Neutrophil (primary cell): ENCODE measurements around the gene ASMT.

Experiments
- H3K27ac ChIP-seq: fragments of 200-600 bp; sonication (generic); 2 replicates; pipeline ENCODE4 v1.5.1; 2016; ENCODE audit warnings: mild to moderate bottlenecking, moderate library complexity
- H3K27me3 ChIP-seq: fragments of 200-600 bp; sonication (generic); 2 replicates; pipeline ENCODE4 v1.6.0; 2016; ENCODE audit warnings: mild to moderate bottlenecking
- H3K36me3 ChIP-seq: fragments of 200-600 bp; sonication (generic); 2 replicates; pipeline ENCODE4 v1.5.1; 2017
- H3K4me1 ChIP-seq, 2 experiments: fragments of 200-600 bp in 1 of 2; sonication (generic) in 1 of 2; 1 replicate in 1 of 2; 2 replicates in 1 of 2; pipeline versions ENCODE4 v1.5.1 to v1.6.1; 2013 to 2016; ENCODE audit warnings: low read depth in 1 of 2, low read length in 1 of 2, mild to moderate bottlenecking in 1 of 2, moderate library complexity in 1 of 2; ENCODE audit not compliant: control insufficient read depth in 1 of 2, insufficient read depth in 1 of 2
- H3K4me3 ChIP-seq, 2 experiments: fragments of 200-600 bp in 1 of 2; sonication (generic) in 1 of 2; 1 replicate in 1 of 2; 2 replicates in 1 of 2; pipeline ENCODE4 v1.5.1; 2013 to 2016; ENCODE audit warnings: low read depth in 1 of 2, low read length in 1 of 2, mild to moderate bottlenecking in 1 of 2, moderate library complexity in 1 of 2
- H3K9me3 ChIP-seq: fragments of 200-600 bp; sonication (generic); 2 replicates; pipeline ENCODE4 v1.5.1; 2016
- CTCF ChIP-seq: fragments of 200-600 bp; sonication (generic); IDR thresholded peaks from 2 replicates; pipeline ENCODE4 v1.5.1; 2016; ENCODE audit warnings: antibody characterized with exemption

ASMT gene

GRCh38 chrX:1581132-1581531, 33.7 kb upstream of the ASMT start:
- H3K9me3 ChIP-seq: no peaks in the 10 kb centered on the region
- H3K36me3 ChIP-seq: no peaks in the 10 kb centered on the region
- peaks cover 0 to 3% of the 10 kb centered on the region in 2 experiments for H3K4me1 ChIP-seq
- no peaks in the 10 kb centered on the region for H3K27me3 ChIP-seq
- H3K4me3 ChIP-seq: no peak overlapping the region
- TF ChIP-seq CTCF: peak; percentile 90
- H3K27ac ChIP-seq: no peak overlapping the region

- Histone ChIP-seq H3K27ac (no peak overlapping the region), H3K36me3 (no peaks in the 10 kb centered on the region)
Measured at GRCh38 chrX:1582686-1583437, 32.0 kb upstream of the ASMT start.

GRCh38 chrX:1584237-1585011, 30.4 kb upstream of the ASMT start:
- Histone ChIP-seq H3K4me3 (no peak overlapping the region), H3K27ac (no peak overlapping the region), H3K9me3 (no peaks in the 10 kb centered on the region), H3K27me3 (no peaks in the 10 kb centered on the region), H3K36me3 (no peaks in the 10 kb centered on the region), H3K4me1 (peaks cover 0 to 3% of the 10 kb centered on the region in 2 experiments)
- TF ChIP-seq CTCF: no peak

More at GRCh38 chrX:1582686-1583437, 32.0 kb upstream of the ASMT start:
- Histone ChIP-seq H3K9me3 (no peaks in the 10 kb centered on the region), H3K4me1 (peaks cover 0 to 3% of the 10 kb centered on the region in 2 experiments), H3K4me3 (no peak overlapping the region), H3K27me3 (no peaks in the 10 kb centered on the region)
- TF ChIP-seq CTCF: no peak

- Histone ChIP-seq H3K36me3 (no peaks in the 10 kb centered on the region), H3K4me3 (no peak overlapping the region), H3K27ac (no peak overlapping the region), H3K27me3 (no peaks in the 10 kb centered on the region), H3K9me3 (no peaks in the 10 kb centered on the region), H3K4me1 (peaks cover 5 to 6% of the 10 kb centered on the region in 2 experiments)
- no peak for TF ChIP-seq CTCF
Measured at GRCh38 chrX:1587161-1587560, 27.7 kb upstream of the ASMT start.

GRCh38 chrX:1589356-1590130, 25.3 kb upstream of the ASMT start:
- no peaks in the 10 kb centered on the region for H3K27me3 ChIP-seq
- TF ChIP-seq CTCF: no peak
- H3K4me1 ChIP-seq: peaks cover 20 to 21% of the 10 kb centered on the region in 2 experiments

More at GRCh38 chrX:1589356-1590130, 25.3 kb upstream of the ASMT start:
- Histone ChIP-seq H3K9me3 (no peaks in the 10 kb centered on the region), H3K4me3 (no peak overlapping the region), H3K36me3 (peaks cover 14% of the 10 kb centered on the region), H3K27ac (peak overlapping the region; percentile 49)
